ENCODE results near the gene ICA1.

The ICA1 gene

GRCh38 chr7:8220376-8221100 lies 41.4 kb downstream of the ICA1 start:
- no peak overlapping the region for H3K4me3 Mint-ChIP-seq
- no peaks in the 10 kb centered on the region for H3K9me3 Mint-ChIP-seq (ENCODE audit: low read depth)
- H3K4me1 Mint-ChIP-seq (ENCODE audit: low read depth), result no peaks in the 10 kb centered on the region
- no peaks in the 10 kb centered on the region for H3K27me3 Mint-ChIP-seq
- H3K36me3 Mint-ChIP-seq, result no peaks in the 10 kb centered on the region
- H3K27ac Mint-ChIP-seq, result no peak overlapping the region

- Mint-ChIP-seq H3K9me3 (ENCODE audit: low read depth) (no peaks in the 10 kb centered on the region), H3K27me3 (no peaks in the 10 kb centered on the region), H3K4me1 (ENCODE audit: low read depth) (no peaks in the 10 kb centered on the region)
These were observed 44.5 kb downstream of the ICA1 start for GRCh38 chr7:8217200-8218068.

GRCh38 chr7:8216334-8216690 lies 45.7 kb downstream of the ICA1 start:
- H3K27me3 Mint-ChIP-seq, result no peaks in the 10 kb centered on the region
- no peaks in the 10 kb centered on the region for H3K9me3 Mint-ChIP-seq (ENCODE audit: low read depth)
- H3K36me3 Mint-ChIP-seq, result no peaks in the 10 kb centered on the region
- H3K4me3 Mint-ChIP-seq, result no peak overlapping the region
- H3K27ac Mint-ChIP-seq, result no peak overlapping the region
- H3K4me1 Mint-ChIP-seq (ENCODE audit: low read depth), result no peaks in the 10 kb centered on the region

More at GRCh38 chr7:8217200-8218068, 44.5 kb downstream of the ICA1 start:
- Mint-ChIP-seq H3K27ac (no peak overlapping the region), H3K36me3 (no peaks in the 10 kb centered on the region), H3K4me3 (no peak overlapping the region)

GRCh38 chr7:8215648-8216333 lies 46.2 kb downstream of the ICA1 start:
- Mint-ChIP-seq H3K27ac (no peak overlapping the region), H3K4me1 (ENCODE audit: low read depth) (no peaks in the 10 kb centered on the region), H3K9me3 (ENCODE audit: low read depth) (no peaks in the 10 kb centered on the region), H3K4me3 (no peak overlapping the region), H3K27me3 (no peaks in the 10 kb centered on the region), H3K36me3 (no peaks in the 10 kb centered on the region)

- Mint-ChIP-seq H3K4me3 (no peak overlapping the region), H3K36me3 (no peaks in the 10 kb centered on the region), H3K27ac (no peak overlapping the region), H3K9me3 (ENCODE audit: low read depth) (no peaks in the 10 kb centered on the region), H3K4me1 (ENCODE audit: low read depth) (no peaks in the 10 kb centered on the region), H3K27me3 (no peaks in the 10 kb centered on the region)
These were observed 47.6 kb downstream of the ICA1 start for GRCh38 chr7:8214244-8214824.

GRCh38 chr7:8213381-8213780 lies 48.6 kb downstream of the ICA1 start:
- H3K9me3 Mint-ChIP-seq (ENCODE audit: low read depth), result no peaks in the 10 kb centered on the region
- no peaks in the 10 kb centered on the region for H3K36me3 Mint-ChIP-seq
- no peak overlapping the region for H3K27ac Mint-ChIP-seq
- no peaks in the 10 kb centered on the region for H3K4me1 Mint-ChIP-seq (ENCODE audit: low read depth)
- no peak overlapping the region for H3K4me3 Mint-ChIP-seq
- no peaks in the 10 kb centered on the region for H3K27me3 Mint-ChIP-seq

GRCh38 chr7:8212638-8213037 lies 49.3 kb downstream of the ICA1 start:
- Mint-ChIP-seq H3K27me3 (no peaks in the 10 kb centered on the region), H3K27ac (no peak overlapping the region), H3K4me1 (ENCODE audit: low read depth) (no peaks in the 10 kb centered on the region), H3K4me3 (no peak overlapping the region), H3K36me3 (no peaks in the 10 kb centered on the region), H3K9me3 (ENCODE audit: low read depth) (no peaks in the 10 kb centered on the region)

- H3K36me3 Mint-ChIP-seq, result no peaks in the 10 kb centered on the region
- no peak overlapping the region for H3K4me3 Mint-ChIP-seq
- H3K9me3 Mint-ChIP-seq (ENCODE audit: low read depth), result no peaks in the 10 kb centered on the region
- H3K4me1 Mint-ChIP-seq (ENCODE audit: low read depth), result no peaks in the 10 kb centered on the region
- H3K27me3 Mint-ChIP-seq, result no peaks in the 10 kb centered on the region
- H3K27ac Mint-ChIP-seq, result no peak overlapping the region
These were observed 50.3 kb downstream of the ICA1 start for GRCh38 chr7:8211725-8212096.

- Mint-ChIP-seq H3K27ac (no peak overlapping the region), H3K36me3 (no peaks in the 10 kb centered on the region), H3K4me1 (ENCODE audit: low read depth) (no peaks in the 10 kb centered on the region), H3K27me3 (no peaks in the 10 kb centered on the region), H3K9me3 (ENCODE audit: low read depth) (no peaks in the 10 kb centered on the region), H3K4me3 (no peak overlapping the region)
These were observed 50.9 kb downstream of the ICA1 start for GRCh38 chr7:8210845-8211724.

- Mint-ChIP-seq H3K4me1 (ENCODE audit: low read depth) (no peaks in the 10 kb centered on the region), H3K36me3 (no peaks in the 10 kb centered on the region), H3K27me3 (no peaks in the 10 kb centered on the region)
These were observed 52.6 kb downstream of the ICA1 start for GRCh38 chr7:8209353-8209752.

GRCh38 chr7:8208816-8209215 lies 53.2 kb downstream of the ICA1 start:
- no peaks in the 10 kb centered on the region for H3K27me3 Mint-ChIP-seq
- H3K9me3 Mint-ChIP-seq (ENCODE audit: low read depth), result no peaks in the 10 kb centered on the region
- no peak overlapping the region for H3K4me3 Mint-ChIP-seq

More at GRCh38 chr7:8209353-8209752, 52.6 kb downstream of the ICA1 start:
- no peak overlapping the region for H3K4me3 Mint-ChIP-seq
- no peaks in the 10 kb centered on the region for H3K9me3 Mint-ChIP-seq (ENCODE audit: low read depth)
- H3K27ac Mint-ChIP-seq, result no peak overlapping the region

GRCh38 chr7:8206956-8207355 lies 55.0 kb downstream of the ICA1 start:
- Mint-ChIP-seq H3K27ac (no peak overlapping the region), H3K9me3 (ENCODE audit: low read depth) (no peaks in the 10 kb centered on the region), H3K36me3 (no peaks in the 10 kb centered on the region), H3K4me3 (no peak overlapping the region), H3K4me1 (ENCODE audit: low read depth) (no peaks in the 10 kb centered on the region), H3K27me3 (no peaks in the 10 kb centered on the region)

More at GRCh38 chr7:8208816-8209215, 53.2 kb downstream of the ICA1 start:
- Mint-ChIP-seq H3K4me1 (ENCODE audit: low read depth) (no peaks in the 10 kb centered on the region), H3K27ac (no peak overlapping the region), H3K36me3 (no peaks in the 10 kb centered on the region)

- Mint-ChIP-seq H3K27me3 (no peaks in the 10 kb centered on the region), H3K4me3 (no peak overlapping the region), H3K4me1 (ENCODE audit: low read depth) (no peaks in the 10 kb centered on the region), H3K27ac (no peak overlapping the region), H3K36me3 (no peaks in the 10 kb centered on the region), H3K9me3 (ENCODE audit: low read depth) (no peaks in the 10 kb centered on the region)
These were observed 56.4 kb downstream of the ICA1 start for GRCh38 chr7:8205537-8205936.

- no peak overlapping the region for H3K27ac Mint-ChIP-seq
- no peaks in the 10 kb centered on the region for H3K9me3 Mint-ChIP-seq (ENCODE audit: low read depth)
- H3K4me3 Mint-ChIP-seq, result no peak overlapping the region
- no peaks in the 10 kb centered on the region for H3K4me1 Mint-ChIP-seq (ENCODE audit: low read depth)
- no peaks in the 10 kb centered on the region for H3K36me3 Mint-ChIP-seq
- H3K27me3 Mint-ChIP-seq, result no peaks in the 10 kb centered on the region
These were observed 57.0 kb downstream of the ICA1 start for GRCh38 chr7:8205031-8205387.

All from activated naive CD8-positive, alpha-beta T cell (primary cell).